Measurements from ENCODE around the gene INPP5J.

DNA sequence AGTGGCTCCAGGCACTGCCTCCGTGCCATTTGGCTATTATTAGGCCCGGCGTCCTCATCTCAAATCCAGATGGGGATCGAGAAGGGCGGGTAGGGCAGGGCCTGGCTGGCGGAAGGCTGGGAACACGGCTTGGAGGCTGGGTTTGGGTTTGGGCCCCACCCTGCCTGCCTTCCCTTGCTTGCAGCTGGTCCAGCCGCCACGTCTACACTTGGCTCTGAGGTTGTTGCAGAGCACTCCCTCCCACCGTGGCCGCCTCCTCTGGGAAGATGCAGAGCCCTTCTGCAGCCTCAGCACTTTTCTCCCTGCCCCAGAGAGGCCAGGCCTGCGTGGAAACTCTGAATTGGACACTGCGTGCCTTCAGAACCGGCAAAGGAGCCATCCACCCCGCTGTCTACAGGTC is 46.8 kb upstream of the INPP5J start:
- TF ChIP-seq, protein P1, sequence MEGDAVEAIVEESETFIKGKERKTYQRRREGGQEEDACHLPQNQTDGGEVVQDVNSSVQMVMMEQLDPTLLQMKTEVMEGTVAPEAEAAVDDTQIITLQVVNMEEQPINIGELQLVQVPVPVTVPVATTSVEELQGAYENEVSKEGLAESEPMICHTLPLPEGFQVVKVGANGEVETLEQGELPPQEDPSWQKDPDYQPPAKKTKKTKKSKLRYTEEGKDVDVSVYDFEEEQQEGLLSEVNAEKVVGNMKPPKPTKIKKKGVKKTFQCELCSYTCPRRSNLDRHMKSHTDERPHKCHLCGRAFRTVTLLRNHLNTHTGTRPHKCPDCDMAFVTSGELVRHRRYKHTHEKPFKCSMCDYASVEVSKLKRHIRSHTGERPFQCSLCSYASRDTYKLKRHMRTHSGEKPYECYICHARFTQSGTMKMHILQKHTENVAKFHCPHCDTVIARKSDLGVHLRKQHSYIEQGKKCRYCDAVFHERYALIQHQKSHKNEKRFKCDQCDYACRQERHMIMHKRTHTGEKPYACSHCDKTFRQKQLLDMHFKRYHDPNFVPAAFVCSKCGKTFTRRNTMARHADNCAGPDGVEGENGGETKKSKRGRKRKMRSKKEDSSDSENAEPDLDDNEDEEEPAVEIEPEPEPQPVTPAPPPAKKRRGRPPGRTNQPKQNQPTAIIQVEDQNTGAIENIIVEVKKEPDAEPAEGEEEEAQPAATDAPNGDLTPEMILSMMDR (optimal IDR thresholded peaks at IDR 0.05 in 1 of 3, IDR thresholded peaks at IDR 0.05 in 1 of 3, conservative IDR thresholded peaks at IDR 0.05 in 1 of 3; ENCODE audit: extremely low read depth in 1 of 3, insufficient read depth in 2 of 3, low read length in 3 of 3), result no peak
- no peak for TF ChIP-seq EZH2 (IDR thresholded peaks at IDR 0.05; ENCODE audit: low read length)

Measured in keratinocyte (primary cell).